Measurements from ENCODE around the gene MSMB. TPM values are rescaled to one million over a fixed set of nuclear protein-coding genes. Genes with fewer than 3 reads are reported as not detected.
"Not testable (repeated sequence)": the region's sequence is repeated elsewhere in the genome, so short reads cannot be mapped to it uniquely, and the experiment has no call there.

Gene MSMB
- total RNA-seq, 1 donor from 2014 or later: 15.8 TPM

GRCh38 chr10:46006219-46006618 lies 39.9 kb downstream of the MSMB start:
- DNase-seq (ENCODE audit: low spot score): no peak

- DNase-seq (ENCODE audit: low spot score): no peak
These were observed 40.7 kb downstream of the MSMB start for GRCh38 chr10:46005383-46005782.

DNA sequence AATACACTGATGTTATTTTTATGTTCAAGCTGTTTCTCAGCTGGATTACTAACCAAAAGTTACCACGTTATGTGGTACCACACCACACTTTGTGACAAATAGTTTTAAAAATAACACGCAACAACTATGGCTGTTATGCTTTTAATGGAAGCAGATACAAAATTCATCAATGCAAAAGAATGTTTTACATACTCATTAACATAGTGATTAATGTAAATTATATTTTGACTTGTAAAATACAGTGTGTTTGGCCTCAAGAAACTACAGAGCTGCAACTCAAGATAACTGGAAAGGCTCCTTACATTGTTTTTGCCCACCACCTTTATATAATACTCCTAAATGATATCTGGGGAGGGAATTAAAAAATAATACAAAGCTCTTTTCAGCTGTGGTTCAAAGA lies 41.1 kb downstream of the MSMB start:
- DNase-seq (ENCODE audit: low spot score): no peak

DNA sequence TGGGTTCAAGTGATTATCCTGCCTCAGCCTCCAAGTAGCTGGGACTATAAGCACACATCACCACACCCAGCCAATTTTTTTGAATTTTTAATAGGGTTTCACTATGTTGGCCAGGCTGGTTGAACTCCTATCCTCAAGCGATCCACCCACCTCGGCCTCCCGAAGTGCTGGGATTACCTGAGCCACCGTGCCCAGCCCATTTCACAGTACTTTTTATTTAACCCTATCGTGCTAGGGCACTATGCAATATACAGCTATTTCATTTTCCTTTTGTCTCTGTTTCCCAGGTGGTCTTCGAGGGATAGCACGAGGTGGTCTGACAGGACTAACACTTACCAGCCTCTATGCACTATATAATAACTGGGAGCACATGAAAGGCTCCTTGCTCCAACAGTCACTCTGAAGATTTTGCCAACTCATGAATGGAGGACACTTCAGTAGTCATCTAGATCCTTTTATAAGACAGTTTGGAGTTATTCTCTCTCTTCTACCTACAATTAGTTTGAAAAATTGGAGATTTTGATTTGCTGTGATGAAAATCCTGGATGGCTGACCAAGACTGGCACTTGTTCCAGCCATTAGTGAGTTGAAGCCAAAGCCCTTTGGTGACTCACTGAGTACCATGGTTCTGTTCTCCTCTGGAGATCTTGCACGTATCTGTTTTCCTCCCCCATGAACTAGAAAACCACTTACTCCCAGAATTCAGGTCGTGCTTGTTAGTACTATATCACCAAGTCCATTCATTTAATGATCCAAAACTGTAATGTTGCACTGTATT lies 43.0 kb downstream of the MSMB start:
- DNase-seq (ENCODE audit: low spot score): no peak

DNA sequence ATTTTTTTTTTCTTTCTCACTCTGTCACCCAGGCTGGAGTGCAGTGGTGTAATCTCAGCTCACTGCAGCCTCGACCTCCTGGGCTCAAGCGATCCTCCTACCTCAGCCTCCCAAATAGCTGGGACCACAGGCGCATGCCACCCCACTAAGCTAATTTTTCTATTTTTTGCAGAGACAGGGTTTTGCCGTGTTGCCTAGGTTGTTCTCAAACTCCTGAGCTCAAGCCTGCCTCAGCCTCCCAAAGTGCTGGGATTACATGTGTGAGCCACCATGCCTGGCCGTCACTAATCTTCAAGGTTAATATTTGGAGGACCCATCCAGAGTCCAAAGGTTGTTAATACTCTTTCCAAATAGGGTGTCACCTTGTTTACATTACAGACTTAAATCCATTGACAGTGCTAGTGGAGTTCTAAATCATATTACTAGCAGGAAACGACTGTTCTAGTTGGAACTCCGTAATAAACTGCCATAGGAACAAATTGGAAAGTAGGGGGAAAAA lies 43.8 kb downstream of the MSMB start:
- not testable (repeated sequence) for DNase-seq (ENCODE audit: low spot score)

- DNase-seq (ENCODE audit: low spot score): no peak
These were observed 44.8 kb downstream of the MSMB start for GRCh38 chr10:46001187-46001756.

- no peak for DNase-seq (ENCODE audit: low spot score)
These were observed 45.5 kb downstream of the MSMB start for GRCh38 chr10:46000538-46000937.

DNA sequence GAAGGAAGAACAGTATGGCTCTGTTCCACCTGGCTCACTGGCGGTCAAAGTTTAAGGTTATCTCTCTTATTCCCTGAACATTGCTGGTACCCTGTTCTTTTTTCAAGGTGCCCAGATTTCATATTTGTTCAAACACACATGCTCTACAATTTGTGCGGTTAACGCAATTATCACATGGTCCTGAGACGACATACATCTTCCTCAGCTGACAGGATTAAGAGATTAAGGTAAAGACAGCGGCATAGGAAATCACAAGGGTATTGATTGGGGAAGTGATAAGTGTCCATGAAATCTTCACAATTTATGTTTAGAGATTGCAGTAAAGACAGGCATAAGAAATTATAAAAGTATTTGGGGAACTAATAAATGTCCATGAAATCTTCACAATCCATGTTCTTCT lies 46.1 kb downstream of the MSMB start:
- not testable (repeated sequence) for DNase-seq (ENCODE audit: low spot score)

DNA sequence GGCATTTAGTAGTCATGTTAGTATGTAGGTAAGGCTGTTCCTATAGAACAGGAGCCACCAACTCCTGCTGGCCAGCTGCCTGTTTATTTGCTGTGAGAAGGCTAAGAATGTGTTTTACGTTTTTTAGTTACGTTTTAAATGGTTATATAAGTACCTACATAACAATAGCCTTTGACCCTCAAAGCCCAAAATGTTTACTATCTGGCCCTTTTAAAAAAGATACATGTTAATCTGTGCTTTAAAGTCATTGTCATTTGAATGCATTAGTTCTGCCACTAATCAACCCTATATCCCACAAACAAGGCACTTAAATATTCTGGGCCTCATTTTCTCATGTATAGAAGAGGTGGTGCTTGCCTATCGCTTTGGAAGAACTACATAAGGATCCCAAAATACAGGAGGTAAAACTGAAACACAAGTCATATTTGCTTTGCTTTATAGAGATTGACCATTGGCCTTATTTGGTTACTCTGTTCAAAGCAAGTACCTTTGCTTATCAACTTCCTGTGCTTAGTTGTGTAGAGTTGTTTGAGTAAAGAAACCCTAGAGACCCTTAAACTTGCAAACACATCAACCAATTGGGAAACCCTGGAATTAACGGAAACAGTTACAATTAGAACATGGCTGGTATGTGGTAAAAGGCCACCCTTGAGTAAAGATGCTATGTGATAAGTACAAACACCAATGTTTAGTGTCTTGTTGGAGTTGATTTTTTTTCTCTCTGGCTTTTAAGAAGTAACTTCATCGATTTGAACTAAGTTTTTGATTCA lies 47.9 kb downstream of the MSMB start:
- no peak for DNase-seq (ENCODE audit: low spot score)

DNA sequence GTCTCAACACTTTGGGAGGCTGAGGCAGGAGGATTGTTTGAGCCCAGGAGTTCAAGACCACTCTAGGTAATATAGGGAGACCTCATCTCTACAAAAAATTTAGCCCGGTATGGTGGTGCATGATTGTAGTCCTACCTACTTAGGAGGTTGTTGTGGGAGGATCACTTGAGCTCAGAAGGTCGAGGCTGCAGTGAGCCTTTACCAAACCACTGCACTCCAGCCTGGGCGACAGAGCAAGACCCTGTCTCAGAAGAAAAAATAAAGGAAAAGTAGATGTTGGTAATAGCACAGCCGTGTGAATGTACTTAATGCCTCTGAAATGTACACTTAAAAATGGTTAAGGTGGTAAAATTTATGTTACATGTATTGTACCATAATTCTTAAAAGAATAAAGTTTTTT lies 48.5 kb downstream of the MSMB start:
- DNase-seq (ENCODE audit: low spot score): no peak

GRCh38 chr10:45985590-45985989 lies 60.5 kb downstream of the MSMB start:
- DNase-seq (ENCODE audit: low spot score): not testable (repeated sequence)

GRCh38 chr10:45984473-45984872 lies 61.6 kb downstream of the MSMB start:
- not testable (repeated sequence) for DNase-seq (ENCODE audit: low spot score)

DNA sequence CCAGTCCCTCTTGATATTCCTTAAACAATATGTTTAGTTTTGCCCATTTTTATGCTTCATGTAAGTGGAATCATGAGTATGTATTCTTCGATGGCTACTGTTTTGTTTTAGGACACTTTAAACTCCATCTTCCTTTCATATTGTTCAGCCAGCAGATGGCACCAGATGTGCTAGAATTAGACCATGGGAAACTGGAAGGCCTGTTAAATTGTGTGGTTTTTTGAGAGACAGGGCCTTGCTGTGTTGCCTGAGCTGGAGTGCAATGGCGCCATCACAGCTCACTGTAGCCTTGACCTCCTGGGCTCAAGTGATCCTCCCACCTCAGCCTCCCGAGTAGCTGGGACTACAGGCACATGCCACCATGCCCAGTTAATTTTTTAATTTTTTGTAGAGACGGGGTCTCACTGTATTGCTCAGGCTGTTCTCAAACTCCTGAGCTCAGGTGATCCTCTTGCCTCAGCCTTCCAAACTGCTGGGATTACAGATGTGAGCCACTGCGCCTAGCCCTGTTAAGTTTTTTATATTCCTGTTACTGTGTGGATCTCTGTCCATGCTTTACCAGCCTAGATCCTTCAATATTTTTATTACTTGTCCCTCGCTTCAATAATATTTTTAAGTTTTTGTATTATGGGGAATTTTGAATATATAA lies 62.4 kb downstream of the MSMB start:
- peak; percentile 57 for DNase-seq (ENCODE audit: low spot score)

Other genes starting within 250 kb of the MSMB start
- 14.0 TPM for gene AGAP4, start 198.8 kb downstream of the MSMB start, total RNA-seq
- 49.3 TPM for gene TIMM23, start 73.8 kb downstream of the MSMB start, total RNA-seq
- 155 TPM for gene NCOA4, start 15.6 kb downstream of the MSMB start, total RNA-seq
- gene ANTXRL, start 240.7 kb upstream of the MSMB start, total RNA-seq: not detected